SIG-M5 treated with dmso at 0.1 percent for 504 hours (cell line): ENCODE data around the gene DYRK4.

Source experiments
- DNase-seq: peaks from one replicate; lab custom pipeline; 2025; ENCODE audit not compliant: unreplicated experiment; lab: John Stamatoyannopoulos, UW

The DYRK4 gene

GRCh38 chr12:4558171-4558570, 3.8 kb upstream of the DYRK4 start:
- DNase-seq: no peak

DNA sequence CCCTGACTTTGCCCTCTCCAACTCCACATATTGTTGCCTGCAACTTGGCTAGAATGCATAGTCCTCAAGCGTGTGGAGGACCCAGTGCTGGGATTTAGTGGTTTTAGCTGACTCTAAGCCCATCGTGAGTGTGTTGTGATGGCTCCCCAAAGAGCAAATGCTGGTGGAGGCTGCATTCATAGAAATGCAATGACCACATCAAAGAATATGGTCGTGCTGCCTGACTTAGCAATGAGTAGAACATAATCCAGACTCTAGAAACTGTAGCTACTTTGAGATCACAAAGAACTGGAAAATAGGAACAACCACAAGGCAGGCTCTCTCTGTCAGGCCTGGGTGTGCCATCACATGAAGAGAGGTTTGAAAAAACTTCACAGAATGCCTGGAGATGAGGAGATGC, 1.3 kb downstream of the DYRK4 start:
- DNase-seq: no peak

DNA sequence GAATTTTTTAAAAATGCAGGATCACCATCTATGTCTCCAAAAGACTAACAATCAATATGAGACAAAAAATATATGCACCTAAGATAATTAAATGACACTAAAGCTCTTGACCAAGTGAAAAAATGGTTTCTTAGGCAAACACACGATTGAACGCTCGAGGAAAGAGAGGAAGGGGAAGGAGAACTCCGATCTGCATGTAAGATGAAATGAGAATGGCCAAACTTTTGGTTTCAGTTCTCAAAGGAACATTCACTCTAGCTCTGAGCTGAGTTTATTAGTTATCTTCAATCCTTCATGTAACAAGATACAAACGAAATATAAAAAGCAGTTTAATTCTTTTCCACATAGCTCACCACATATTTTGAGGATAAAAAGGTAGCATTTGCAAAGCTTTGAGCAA, 2.8 kb downstream of the DYRK4 start:
- DNase-seq: peak; percentile 58

- peak; percentile 40 for DNase-seq
Observed at GRCh38 chr12:4566474-4566873, 4.5 kb downstream of the DYRK4 start.

DNA sequence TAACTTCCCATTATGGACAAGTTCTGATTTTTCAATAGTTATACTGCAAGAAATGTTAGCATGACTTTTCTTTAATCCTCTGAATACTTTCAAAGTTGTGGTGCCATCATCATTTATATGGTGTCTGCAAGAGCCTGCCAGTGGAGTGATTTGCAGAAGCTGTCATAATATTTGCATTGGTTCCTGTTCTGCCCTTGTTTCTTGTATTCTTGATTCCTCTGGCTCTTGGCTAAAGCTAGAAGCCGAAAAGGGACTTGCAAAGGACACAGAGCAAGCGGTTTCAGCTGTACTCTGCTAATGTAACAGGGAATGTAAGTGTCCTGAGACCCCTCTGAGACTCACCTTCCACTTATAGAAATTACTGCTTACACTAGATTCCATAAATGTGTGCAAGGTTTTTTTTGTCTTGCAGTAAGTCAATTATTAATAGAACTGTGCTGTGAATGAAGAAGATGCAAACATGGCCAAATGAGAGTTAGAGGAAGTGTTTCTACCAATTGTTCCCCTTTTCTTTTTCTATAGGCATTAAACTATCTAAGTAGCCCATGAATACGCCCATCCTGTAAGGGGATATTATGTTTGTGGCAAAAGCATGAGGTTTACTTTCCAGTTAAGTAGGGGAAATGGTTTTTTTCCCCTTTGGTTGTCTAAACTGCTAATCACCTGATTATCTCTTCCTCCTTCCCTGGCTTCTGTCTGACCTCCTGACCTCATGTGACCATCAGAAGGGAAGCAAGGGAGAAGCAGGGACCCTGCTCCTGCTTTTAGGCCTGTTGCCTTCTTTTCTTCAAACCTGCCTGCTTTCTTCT, 5.3 kb downstream of the DYRK4 start:
- peak; percentile 92 for DNase-seq

DNA sequence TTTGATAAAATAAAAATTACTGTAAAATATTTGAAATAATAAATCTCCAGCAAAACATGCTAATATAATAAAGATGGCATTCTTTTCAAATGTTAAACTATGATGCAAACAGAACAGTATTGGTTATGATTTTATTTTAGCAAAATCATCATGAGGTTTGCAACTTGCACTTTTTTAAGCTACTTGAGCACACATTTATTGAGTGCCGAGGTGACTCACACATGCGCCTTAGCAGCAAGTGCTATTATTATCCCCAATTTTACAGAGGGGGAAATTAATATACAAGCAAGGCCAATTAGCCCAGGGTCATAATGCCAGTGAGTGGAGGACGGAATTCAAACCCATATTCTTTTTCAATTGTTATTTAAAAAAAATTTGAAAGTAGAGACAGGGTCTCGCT, 7.3 kb downstream of the DYRK4 start:
- no peak for DNase-seq

GRCh38 chr12:4572680-4573079, 10.7 kb downstream of the DYRK4 start:
- no peak for DNase-seq

DNA sequence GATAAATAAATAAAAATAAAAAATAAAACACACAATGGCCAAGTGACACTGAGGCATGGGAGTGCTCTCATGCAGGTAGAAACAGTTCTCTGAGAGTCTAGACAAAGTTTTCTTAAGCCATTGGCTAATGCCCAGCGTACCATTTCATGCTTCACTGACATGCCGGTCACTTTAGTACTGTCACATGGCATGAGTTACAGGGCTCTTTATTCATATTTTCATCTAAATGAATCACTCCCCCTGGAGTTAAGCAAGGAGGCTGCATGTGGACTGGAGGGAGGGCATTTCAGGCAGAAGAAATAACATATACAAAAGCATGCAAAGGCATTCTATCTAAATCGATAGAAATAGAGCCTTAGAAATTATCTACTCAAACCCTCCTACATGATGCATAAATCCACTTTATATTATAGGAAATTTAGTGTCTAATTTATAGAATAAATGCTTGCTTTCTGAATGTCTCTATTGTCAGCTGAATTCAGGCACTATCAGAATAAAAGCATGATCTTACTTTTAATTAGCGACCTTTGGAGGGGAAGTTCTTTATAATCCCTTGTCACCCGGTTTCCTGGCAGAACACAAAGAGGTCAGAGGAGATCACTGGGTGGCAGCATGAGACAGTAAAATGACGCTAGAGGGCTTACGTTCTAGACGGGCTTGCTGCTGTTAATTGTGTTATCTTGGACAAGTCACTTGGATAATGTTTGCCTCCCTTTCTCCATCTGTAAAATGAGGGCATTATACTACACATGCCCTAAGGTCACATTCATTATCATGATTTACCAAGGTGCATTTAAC, 17.5 kb downstream of the DYRK4 start:
- DNase-seq: peak; percentile 54

GRCh38 chr12:4580281-4580688, 18.3 kb downstream of the DYRK4 start:
- DNase-seq: no peak

DNA sequence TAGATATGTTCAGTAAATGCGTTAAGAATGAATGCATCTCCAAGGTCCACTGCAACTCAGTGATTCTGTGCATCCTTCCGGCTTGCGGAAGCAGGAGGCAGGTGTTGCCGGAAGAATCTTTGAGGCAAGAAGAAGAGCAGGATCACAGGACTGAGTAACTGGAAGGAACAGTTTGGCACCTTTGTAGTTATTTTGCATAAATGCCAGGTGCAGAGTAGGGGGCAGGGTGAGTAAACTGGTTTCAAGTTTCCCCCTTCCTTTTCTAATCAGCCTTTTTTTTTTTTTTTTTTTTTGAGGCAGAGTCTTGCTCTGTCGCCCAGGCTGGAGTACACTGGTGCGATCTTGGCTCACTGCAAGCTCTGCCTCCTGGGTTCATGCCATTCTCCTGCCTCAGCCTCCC, 22.3 kb downstream of the DYRK4 start:
- DNase-seq: no peak

DNA sequence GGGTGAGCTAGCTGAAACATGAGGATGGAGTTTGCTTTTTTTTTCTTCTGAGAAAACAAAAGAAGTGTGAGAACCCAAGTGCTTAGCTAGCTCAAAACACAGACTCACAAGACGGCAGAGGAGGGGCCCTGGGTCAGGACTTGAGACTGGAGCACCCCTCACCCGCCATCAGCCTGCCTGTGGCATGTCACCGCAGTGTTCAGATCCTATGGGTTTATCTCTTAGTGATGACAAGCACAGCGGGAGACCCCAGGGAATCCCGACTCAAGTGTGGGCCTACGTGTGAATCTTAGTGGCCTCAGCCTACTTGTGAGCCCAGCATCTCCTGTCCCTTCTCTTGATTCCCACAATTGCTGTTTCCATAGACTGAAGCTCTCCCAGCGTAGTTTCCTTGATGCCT, 22.9 kb downstream of the DYRK4 start:
- DNase-seq: no peak

DNA sequence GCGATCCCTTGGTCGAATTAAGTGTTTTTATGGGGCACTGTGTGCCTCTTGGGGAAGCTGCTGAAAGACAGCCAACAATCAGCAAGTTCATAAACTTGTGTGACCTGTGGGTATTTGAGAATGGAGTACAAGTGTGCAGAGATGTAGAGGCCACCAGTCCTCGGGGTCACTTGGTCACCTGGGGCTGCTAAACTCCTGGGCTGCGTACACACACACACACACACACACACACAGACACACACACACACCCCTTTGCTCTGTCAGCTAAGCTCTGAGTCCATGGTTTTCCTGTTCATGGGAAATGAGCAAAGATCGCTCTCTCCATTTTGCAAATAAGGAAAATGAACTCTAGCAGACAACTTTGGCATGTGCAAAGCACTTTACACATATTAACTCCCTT, 24.5 kb downstream of the DYRK4 start:
- DNase-seq: no peak

DNA sequence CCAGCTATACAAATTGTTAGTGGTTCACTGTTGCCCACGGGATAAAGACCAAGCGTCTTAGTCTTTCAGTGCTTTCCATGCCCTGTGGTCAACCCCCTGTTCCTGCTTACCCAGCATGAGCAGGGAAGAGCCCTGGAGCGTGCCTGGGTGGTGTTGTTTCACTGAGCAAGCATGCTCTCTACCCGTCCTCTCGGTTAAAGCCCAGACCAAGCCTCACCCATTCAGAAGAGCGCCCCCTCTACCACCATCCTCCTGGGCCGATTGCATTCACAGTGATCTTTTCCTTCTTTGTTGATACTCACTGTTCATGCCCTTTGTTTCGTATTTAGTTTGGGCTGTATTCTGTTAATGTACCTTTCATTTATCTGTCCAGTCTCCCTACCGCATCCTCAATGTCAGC, 25.1 kb downstream of the DYRK4 start:
- DNase-seq: no peak

- DNase-seq: no peak
Observed at GRCh38 chr12:4588916-4589315, 26.9 kb downstream of the DYRK4 start.

DNA sequence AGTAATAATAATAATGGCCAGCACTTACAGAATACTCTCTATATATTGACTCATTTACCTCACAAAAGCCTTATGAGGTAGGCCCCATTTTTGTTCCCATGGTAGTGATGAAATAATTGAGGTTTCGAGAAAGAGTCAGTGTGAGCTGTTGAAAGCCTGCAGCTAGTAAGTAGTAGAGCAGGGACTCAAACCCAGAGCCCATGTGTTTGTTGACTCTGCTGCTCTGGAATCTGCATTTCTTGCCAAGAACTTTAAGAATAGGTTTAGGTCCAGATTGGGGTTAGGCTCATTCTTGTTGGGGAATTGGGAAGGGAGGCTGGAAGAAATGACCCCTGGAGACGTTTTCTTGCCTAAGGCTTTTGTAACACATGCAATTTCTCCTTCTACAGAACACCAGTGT, 27.9 kb downstream of the DYRK4 start:
- DNase-seq: peak; percentile 15

DNA sequence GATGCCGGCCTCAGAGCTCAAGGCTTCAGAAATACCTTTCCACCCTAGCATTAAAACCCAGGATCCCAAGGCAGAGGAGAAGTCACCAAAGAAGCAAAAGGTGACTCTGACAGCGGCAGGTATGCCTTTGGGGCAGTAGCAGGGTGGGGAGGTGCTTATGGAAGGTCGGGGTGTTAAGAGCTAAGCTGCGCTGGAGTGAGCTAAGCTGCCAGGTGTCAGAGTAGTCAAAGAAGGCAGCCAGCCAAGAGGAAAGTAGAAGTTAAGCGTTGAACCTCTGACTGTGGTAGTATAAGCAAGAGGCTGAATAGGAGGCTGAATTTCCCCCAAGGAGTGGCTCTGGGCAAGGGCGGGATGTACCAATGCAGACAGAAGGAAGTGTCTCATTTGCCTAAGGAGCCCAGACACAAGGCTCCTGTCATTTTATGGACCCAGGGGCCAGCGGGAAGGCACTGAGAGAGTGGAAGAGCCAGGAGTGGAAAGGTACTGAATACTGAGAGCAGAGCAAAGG, 29.2 kb downstream of the DYRK4 start:
- no peak for DNase-seq

GRCh38 chr12:4595881-4596280, 33.9 kb downstream of the DYRK4 start:
- no peak for DNase-seq

- no peak for DNase-seq
Observed at GRCh38 chr12:4603421-4603820, 41.4 kb downstream of the DYRK4 start.

GRCh38 chr12:4603946-4604345, 41.9 kb downstream of the DYRK4 start:
- no peak for DNase-seq

GRCh38 chr12:4604684-4605193, 42.7 kb downstream of the DYRK4 start:
- peak; percentile 93 for DNase-seq

DNA sequence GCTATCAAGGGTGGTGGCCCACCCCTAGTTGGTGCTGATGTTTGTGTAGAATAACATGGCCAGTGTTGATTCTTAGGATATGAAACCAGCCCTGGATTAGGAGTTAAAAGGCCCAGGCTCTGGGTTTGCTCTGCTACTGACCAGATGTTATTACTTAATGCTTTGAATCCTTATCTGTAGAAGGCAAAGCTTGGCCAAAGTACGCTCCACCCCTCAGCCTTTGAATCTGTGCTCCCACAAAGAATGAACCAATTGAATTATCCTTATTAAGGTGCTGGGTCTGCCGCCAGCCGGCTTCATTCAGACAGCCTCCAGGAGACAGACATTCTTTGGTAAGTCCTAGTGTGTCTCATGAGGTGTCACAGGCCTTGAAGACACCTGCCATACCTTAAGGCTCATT, 45.0 kb downstream of the DYRK4 start:
- DNase-seq: no peak

GRCh38 chr12:4609071-4609470, 47.1 kb downstream of the DYRK4 start:
- DNase-seq: no peak
